Adrenal gland (tissue), 12 donors: Measurements from ENCODE around the gene TRPV5. TPM values are rescaled to one million over a fixed set of nuclear protein-coding genes. Genes with fewer than 3 reads are reported as not detected.

Experiments
- DNase-seq, 7 donors: peaks; one replicate each; pipeline ENCODE4 v3.0.0-alpha.2; 2019 to 2020
- H3K27ac ChIP-seq, 5 donors: fragments of 200-600 bp; sonication (generic) in 4 of 5; 1 replicate in 3 of 5; 2 replicates in 2 of 5; pipeline versions ENCODE4 v1.5.1 to v1.8.0; 2016 to 2020; ENCODE audit warnings: mild to moderate bottlenecking in 1 of 5
- H3K27me3 ChIP-seq: fragments of 200-600 bp; 2 replicates; pipeline ENCODE4 v1.8.0; 2021
- H3K36me3 ChIP-seq, 2 donors: fragments of 200-600 bp; replicated peaks in 1 of 2; 1 replicate in 1 of 2; 2 replicates in 1 of 2; pipeline versions ENCODE4 v1.5.1 to v1.8.0; 2018 to 2022
- H3K4me1 ChIP-seq, 2 donors: fragments of 200-600 bp; replicated peaks in 1 of 2; 1 replicate in 1 of 2; 2 replicates in 1 of 2; pipeline versions ENCODE4 v1.5.1 to v1.8.0; 2018 to 2021
- H3K4me3 ChIP-seq, 4 donors: fragments of 200-600 bp; sonication (generic) in 3 of 4; one replicate each; pipeline ENCODE4 v1.5.1; 2016 to 2018
- H3K9me3 ChIP-seq, 3 donors: fragments of 200-600 bp; sonication (generic) in 1 of 3; replicated peaks in 1 of 3; 1 replicate in 2 of 3; 2 replicates in 1 of 3; pipeline versions ENCODE4 v1.5.1 to v1.8.0; 2016 to 2021
- CTCF ChIP-seq, 6 experiments: fragments of 450-650 bp in 4 of 6; fragments of 200-600 bp in 2 of 6; sonication (generic) in 1 of 6; IDR thresholded peaks; 1 replicate in 5 of 6; 2 replicates in 1 of 6; pipeline versions ENCODE4 v1.5.1 to v1.8.0; 2016 to 2021; ENCODE audit warnings: antibody characterized with exemption in 6 of 6, mild to moderate bottlenecking in 2 of 6, moderate library complexity in 1 of 6
- POLR2A ChIP-seq, 2 donors: fragments of 450-650 bp; IDR thresholded peaks; one replicate each; pipeline ENCODE4 v1.6.1; 2017; ENCODE audit warnings: antibody characterized with exemption in 2 of 2, mild to moderate bottlenecking in 2 of 2, moderate library complexity in 1 of 2
- WGBS, 4 donors: extraction: QIAGEN DNeasy Blood & Tissue Kit in 2 of 4; methylation state at CpG; one replicate each; pipeline versions ENCODE4 v1.1.5 to v1.1.7; 2013 to 2017; 5-methylcytosine and 5-hydroxymethylcytosine counted together
- intact Hi-C, 2 donors: fragments of 100-400 bp; cut with DNase I; formaldehyde crosslinking; loops; one replicate each; pipeline versions ENCODE4 v1.14.1 to v1.15.0; 2022 to 2023
- polyA plus RNA-seq, 3 donors: library from polyadenylated mRNA; stranded (reverse); fragments of 200-250 nt in 2 of 3; fragments of 350-450 nt in 1 of 3; fragmentation: Illumina TruSeq in 1 of 3; extraction: RNeasy Lipid Tissue Mini Kit (QIAGEN cat#74804) in 1 of 3; gene quantifications; one replicate each; pipeline ENCODE4 v1.2.3, GENCODE V29; 2013 to 2014
- total RNA-seq, 9 donors: library from RNA; depleted of rRNA in 4 of 9; stranded (reverse); fragments of >200 nt in 4 of 9; fragments of 120-200 nt in 1 of 9; fragmentation: NEBNext Ultra II Directional in 1 of 9; extraction: Animal tissue kit (Norgen Biotek cat#: 25700) in 1 of 9; gene quantifications; one replicate each; pipeline versions ENCODE4 v1.1.0 to v1.2.4, GENCODE V29; 2013 to 2023
- donor health status: healthy with polysubstance abuse.
- donor health status: Bipolar disorder and iron deficiency.
- donor health status: DM: yes; HTN: yes; CAD: no.
- donor health status: DM: no; HTN: no; CAD: no.
- donor health status: DM: no; HTN: no; CAD: no.
- donor health status: DM: yes; HTN: yes; CAD: no.

Gene TRPV5
- total and polyA plus RNA-seq, 12 donors: not detected

- WGBS, 4 donors: 60 to 96% (median 85%) methylated on average over 2 of the region's 2 CpGs
- Histone ChIP-seq H3K36me3 (no peaks in the 10 kb centered on the region), H3K27ac (no peak overlapping the region), H3K4me1 (no peaks in the 10 kb centered on the region), H3K27me3 (no peaks in the 10 kb centered on the region), H3K4me3 (no peak overlapping the region), H3K9me3 (no peaks in the 10 kb centered on the region)
- intact Hi-C loops: no loop called here
- no peak for TF ChIP-seq CTCF (IDR thresholded peaks at IDR 0.05)
- no peak for TF ChIP-seq POLR2A (IDR thresholded peaks at IDR 0.05)
- DNase-seq: peak in 1 of 7 donors; percentile 9
Observed at GRCh38 chr7:142906643-142907042, 26.9 kb downstream of the TRPV5 start.

GRCh38 chr7:142905759-142906158 is 27.8 kb downstream of the TRPV5 start:
- no peaks in the 10 kb centered on the region for H3K27me3 ChIP-seq
- no peaks in the 10 kb centered on the region for H3K4me1 ChIP-seq
- DNase-seq: no peak
- no peaks in the 10 kb centered on the region for H3K36me3 ChIP-seq
- no peak for TF ChIP-seq CTCF (IDR thresholded peaks at IDR 0.05)
- TF ChIP-seq POLR2A (IDR thresholded peaks at IDR 0.05): no peak
- WGBS, 4 donors: 70 to 79% (median 74%) methylated on average over 2 of the region's 2 CpGs
- intact Hi-C loops: no loop called here
- no peaks in the 10 kb centered on the region for H3K9me3 ChIP-seq
- H3K27ac ChIP-seq: no peak overlapping the region
- no peak overlapping the region for H3K4me3 ChIP-seq

GRCh38 chr7:142904128-142904527 is 29.4 kb downstream of the TRPV5 start:
- Histone ChIP-seq H3K4me3 (no peak overlapping the region), H3K27ac (no peak overlapping the region), H3K4me1 (no peaks in the 10 kb centered on the region), H3K27me3 (no peaks in the 10 kb centered on the region), H3K36me3 (no peaks in the 10 kb centered on the region), H3K9me3 (no peaks in the 10 kb centered on the region)
- intact Hi-C loops: no loop called here
- no peak for TF ChIP-seq CTCF (IDR thresholded peaks at IDR 0.05)
- no peak for TF ChIP-seq POLR2A (IDR thresholded peaks at IDR 0.05)
- no peak for DNase-seq

GRCh38 chr7:142901426-142902259 is 31.9 kb downstream of the TRPV5 start:
- intact Hi-C loops: no loop called here
- Histone ChIP-seq H3K4me1 (no peaks in the 10 kb centered on the region), H3K27me3 (no peaks in the 10 kb centered on the region), H3K9me3 (no peaks in the 10 kb centered on the region), H3K27ac (no peak overlapping the region), H3K4me3 (no peak overlapping the region), H3K36me3 (no peaks in the 10 kb centered on the region)
- TF ChIP-seq CTCF (IDR thresholded peaks at IDR 0.05) (no peak), POLR2A (IDR thresholded peaks at IDR 0.05) (no peak)
- WGBS, 4 donors: 70 to 81% (median 79%) methylated on average over 15 of the region's 15 CpGs
- DNase-seq: no peak
